Muscle of leg (tissue), 11 donors: ENCODE measurements around the gene CCT2. TPM values are rescaled to one million over a fixed set of nuclear protein-coding genes. Genes with fewer than 3 reads are reported as not detected.

Source experiments
- DNase-seq: peaks from one replicate; pipeline ENCODE4 v3.0.0; 2013
- H3K27ac ChIP-seq: one replicate; pipeline ENCODE4 v1.5.1; 2013; ENCODE audit warnings: mild to moderate bottlenecking, low read length, control low read depth
- H3K27me3 ChIP-seq: one replicate; pipeline ENCODE4 v1.6.1; 2013; ENCODE audit warnings: low read length; ENCODE audit not compliant: control insufficient read depth, insufficient read depth
- H3K36me3 ChIP-seq: one replicate; pipeline ENCODE4 v1.6.1; 2013; ENCODE audit warnings: low read length; ENCODE audit not compliant: control insufficient read depth, insufficient read depth
- H3K4me1 ChIP-seq: one replicate; pipeline ENCODE4 v1.6.1; 2013; ENCODE audit warnings: low read length; ENCODE audit not compliant: control insufficient read depth, insufficient read depth
- H3K4me3 ChIP-seq: one replicate; pipeline ENCODE4 v1.5.1; 2013; ENCODE audit warnings: low read length, control low read depth
- H3K9me3 ChIP-seq: replicated peaks from 2 replicates; pipeline ENCODE4 v1.6.1; 2013; ENCODE audit warnings: low read depth, low read length; ENCODE audit not compliant: control insufficient read depth
- WGBS: methylation state at CpG from one replicate; pipeline ENCODE4 v1.1.5; 2013; ENCODE audit warnings: missing lambda C conversion rate; ENCODE audit not compliant: insufficient coverage; 5-methylcytosine and 5-hydroxymethylcytosine counted together
- polyA plus RNA-seq, 8 donors: library from polyadenylated mRNA; unstranded; fragments of 120-200 nt; gene quantifications; one replicate each; pipeline versions ENCODE4 v1.2.1 to v1.2.3, GENCODE V29; 2013; ENCODE audit warnings: inconsistent platforms in 1 of 8, low replicate concordance in 1 of 8; ENCODE audit not compliant: insufficient read length in 8 of 8, insufficient read depth in 1 of 8
- total RNA-seq: library from RNA; stranded (reverse); fragments of 120-200 nt; gene quantifications from one replicate; pipeline ENCODE4 v1.2.4, GENCODE V29; 2013

The CCT2 gene
- total and polyA plus RNA-seq, 9 donors = 165 to 196 (median 178) TPM

- WGBS = 95% methylated on average over 8 of the region's 13 CpGs
- Histone ChIP-seq H3K27ac (no peak overlapping the region), H3K4me3 (no peak overlapping the region), H3K9me3 (no peaks in the 10 kb centered on the region), H3K4me1 (no peaks in the 10 kb centered on the region), H3K36me3 (no peaks in the 10 kb centered on the region), H3K27me3 (no peaks in the 10 kb centered on the region)
- peak; percentile 11 for DNase-seq
Measured at GRCh38 chr12:69623970-69624369, 38.7 kb downstream of the CCT2 start.

- no peaks in the 10 kb centered on the region for H3K9me3 ChIP-seq
- no peaks in the 10 kb centered on the region for H3K4me1 ChIP-seq
- no CpG with 5 or more reads among the region's 8 CpGs for WGBS
- no peaks in the 10 kb centered on the region for H3K36me3 ChIP-seq
- H3K27me3 ChIP-seq = no peaks in the 10 kb centered on the region
- no peak overlapping the region for H3K27ac ChIP-seq
- DNase-seq = no peak
- no peak overlapping the region for H3K4me3 ChIP-seq
Measured at GRCh38 chr12:69627501-69627900, 42.2 kb downstream of the CCT2 start.

- Histone ChIP-seq H3K27me3 (no peaks in the 10 kb centered on the region), H3K36me3 (no peaks in the 10 kb centered on the region), H3K9me3 (no peaks in the 10 kb centered on the region), H3K4me1 (no peaks in the 10 kb centered on the region), H3K27ac (no peak overlapping the region), H3K4me3 (no peak overlapping the region)
- WGBS = no CpG with 5 or more reads among the region's 6 CpGs
- DNase-seq = no peak
Measured at GRCh38 chr12:69630191-69630590, 44.9 kb downstream of the CCT2 start.

- no peak overlapping the region for H3K27ac ChIP-seq
- no peaks in the 10 kb centered on the region for H3K9me3 ChIP-seq
- H3K27me3 ChIP-seq = no peaks in the 10 kb centered on the region
- H3K4me3 ChIP-seq = no peak overlapping the region
- no peak for DNase-seq
- no peaks in the 10 kb centered on the region for H3K36me3 ChIP-seq
- H3K4me1 ChIP-seq = no peaks in the 10 kb centered on the region
- no CpG with 5 or more reads among the region's 2 CpGs for WGBS
Measured at GRCh38 chr12:69633061-69633460, 47.8 kb downstream of the CCT2 start.

- Histone ChIP-seq H3K27ac (no peak overlapping the region), H3K27me3 (no peaks in the 10 kb centered on the region), H3K36me3 (no peaks in the 10 kb centered on the region), H3K4me1 (no peaks in the 10 kb centered on the region), H3K4me3 (no peak overlapping the region), H3K9me3 (no peaks in the 10 kb centered on the region)
- DNase-seq = peak; percentile 54
- WGBS = 26% methylated on average over 5 of the region's 12 CpGs
Measured at GRCh38 chr12:69639400-69640016, 54.2 kb downstream of the CCT2 start.

- 91% methylated on average over 6 of the region's 7 CpGs for WGBS
- H3K4me3 ChIP-seq = no peak overlapping the region
- DNase-seq = no peak
- H3K4me1 ChIP-seq = no peaks in the 10 kb centered on the region
- no peaks in the 10 kb centered on the region for H3K9me3 ChIP-seq
- H3K27me3 ChIP-seq = no peaks in the 10 kb centered on the region
- H3K27ac ChIP-seq = no peak overlapping the region
- H3K36me3 ChIP-seq = no peaks in the 10 kb centered on the region
Measured at GRCh38 chr12:69641546-69641945, 56.3 kb downstream of the CCT2 start.

GRCh38 chr12:69642531-69642930 is 57.3 kb downstream of the CCT2 start:
- H3K4me1 ChIP-seq = no peaks in the 10 kb centered on the region
- H3K27me3 ChIP-seq = no peaks in the 10 kb centered on the region
- WGBS = 67% methylated on average over 5 of the region's 6 CpGs
- DNase-seq = peak; percentile 16
- no peak overlapping the region for H3K4me3 ChIP-seq
- H3K36me3 ChIP-seq = no peaks in the 10 kb centered on the region
- H3K27ac ChIP-seq = no peak overlapping the region
- no peaks in the 10 kb centered on the region for H3K9me3 ChIP-seq

GRCh38 chr12:69644511-69644910 is 59.3 kb downstream of the CCT2 start:
- DNase-seq = peak; percentile 61
- no peaks in the 10 kb centered on the region for H3K4me1 ChIP-seq
- H3K4me3 ChIP-seq = no peak overlapping the region
- H3K27ac ChIP-seq = no peak overlapping the region
- H3K36me3 ChIP-seq = no peaks in the 10 kb centered on the region
- no peaks in the 10 kb centered on the region for H3K27me3 ChIP-seq
- no peaks in the 10 kb centered on the region for H3K9me3 ChIP-seq

- Histone ChIP-seq H3K9me3 (no peaks in the 10 kb centered on the region), H3K4me1 (no peaks in the 10 kb centered on the region), H3K4me3 (no peak overlapping the region), H3K36me3 (no peaks in the 10 kb centered on the region), H3K27me3 (no peaks in the 10 kb centered on the region), H3K27ac (no peak overlapping the region)
- no peak for DNase-seq
- no CpG with 5 or more reads among the region's 2 CpGs for WGBS
Measured at GRCh38 chr12:69645031-69645430, 59.8 kb downstream of the CCT2 start.

- H3K4me1 ChIP-seq = no peaks in the 10 kb centered on the region
- no peak overlapping the region for H3K4me3 ChIP-seq
- WGBS = no CpG with 5 or more reads among the region's 4 CpGs
- H3K27ac ChIP-seq = no peak overlapping the region
- no peak for DNase-seq
- H3K9me3 ChIP-seq = no peaks in the 10 kb centered on the region
- H3K36me3 ChIP-seq = no peaks in the 10 kb centered on the region
- H3K27me3 ChIP-seq = no peaks in the 10 kb centered on the region
Measured at GRCh38 chr12:69647178-69647577, 61.9 kb downstream of the CCT2 start.

- H3K4me3 ChIP-seq = no peak overlapping the region
- WGBS = 100% methylated on average over 1 of the region's 3 CpGs
- no peaks in the 10 kb centered on the region for H3K27me3 ChIP-seq
- DNase-seq = peak; percentile 12
- H3K9me3 ChIP-seq = no peaks in the 10 kb centered on the region
- no peak overlapping the region for H3K27ac ChIP-seq
- H3K4me1 ChIP-seq = no peaks in the 10 kb centered on the region
- no peaks in the 10 kb centered on the region for H3K36me3 ChIP-seq
Measured at GRCh38 chr12:69648476-69648875, 63.2 kb downstream of the CCT2 start.
